ENCODE results near the gene SHTN1. TPM values are rescaled to one million over a fixed set of nuclear protein-coding genes. Genes with fewer than 3 reads are reported as not detected.

SHTN1 gene
- total RNA-seq, 6 donors from 2014 or later = 32.3 to 67.9 (median 37.2) TPM

- no peaks in the 10 kb centered on the region for H3K27me3 ChIP-seq
- no peaks in the 10 kb centered on the region for H3K9me3 ChIP-seq
- 45 to 49% methylated on average over 1 of the region's 1 CpG for WGBS, 2 donors
- H3K27ac ChIP-seq = no peak overlapping the region
- no peak for TF ChIP-seq POLR2AphosphoS5 (IDR thresholded peaks at IDR 0.05)
- TF ChIP-seq EP300 (IDR thresholded peaks at IDR 0.05) = no peak
- no peak for TF ChIP-seq CTCF (IDR thresholded peaks at IDR 0.05)
- no peak for TF ChIP-seq POLR2A (IDR thresholded peaks at IDR 0.05)
- ATAC-seq (ENCODE audit: low FRiP score in 2 of 2) = no peak
- DNase-seq = no peak
- peaks cover 0 to 1% (median 0%) of the 10 kb centered on the region in 4 donors for H3K4me1 ChIP-seq
- no peaks in the 10 kb centered on the region for H3K36me3 ChIP-seq
- no peak overlapping the region for H3K4me3 ChIP-seq
Measured at GRCh38 chr10:116952729-116953128, 52.3 kb downstream of the SHTN1 start.

DNA sequence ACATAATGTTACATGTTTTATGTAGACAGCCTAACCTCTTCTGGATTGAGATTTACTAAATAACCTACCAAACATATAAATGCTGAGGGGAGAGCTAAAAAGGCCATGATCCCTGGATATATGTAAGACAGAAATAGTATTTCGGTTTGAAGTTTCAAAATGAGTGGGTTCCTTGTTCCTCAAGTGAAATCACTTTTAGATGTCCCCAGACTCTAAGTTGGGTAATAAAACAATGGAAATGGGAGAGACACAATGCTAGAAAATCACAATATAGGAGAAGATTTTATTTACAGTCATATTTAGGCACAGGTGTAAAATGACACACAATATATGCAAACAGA, 56.5 kb downstream of the SHTN1 start:
- H3K9me3 ChIP-seq = no peaks in the 10 kb centered on the region
- peaks cover 0 to 6% (median 1%) of the 10 kb centered on the region in 4 donors for H3K4me1 ChIP-seq
- peak overlapping the region in 1 of 4 donors; percentile 46 for H3K27ac ChIP-seq
- TF ChIP-seq EP300 (IDR thresholded peaks at IDR 0.05) (no peak), POLR2AphosphoS5 (IDR thresholded peaks at IDR 0.05) (no peak), CTCF (IDR thresholded peaks at IDR 0.05) (no peak), POLR2A (IDR thresholded peaks at IDR 0.05) (no peak)
- 59 to 77% methylated on average over 1 of the region's 1 CpG for WGBS, 2 donors
- ATAC-seq (ENCODE audit: low FRiP score in 2 of 2) (peak in 1 of 2 donors; percentile 13), DNase-seq (no peak)
- H3K36me3 ChIP-seq = peaks cover 0 to 2% (median 0%) of the 10 kb centered on the region in 4 donors
- no peaks in the 10 kb centered on the region for H3K27me3 ChIP-seq
- no peak overlapping the region for H3K4me3 ChIP-seq

DNA sequence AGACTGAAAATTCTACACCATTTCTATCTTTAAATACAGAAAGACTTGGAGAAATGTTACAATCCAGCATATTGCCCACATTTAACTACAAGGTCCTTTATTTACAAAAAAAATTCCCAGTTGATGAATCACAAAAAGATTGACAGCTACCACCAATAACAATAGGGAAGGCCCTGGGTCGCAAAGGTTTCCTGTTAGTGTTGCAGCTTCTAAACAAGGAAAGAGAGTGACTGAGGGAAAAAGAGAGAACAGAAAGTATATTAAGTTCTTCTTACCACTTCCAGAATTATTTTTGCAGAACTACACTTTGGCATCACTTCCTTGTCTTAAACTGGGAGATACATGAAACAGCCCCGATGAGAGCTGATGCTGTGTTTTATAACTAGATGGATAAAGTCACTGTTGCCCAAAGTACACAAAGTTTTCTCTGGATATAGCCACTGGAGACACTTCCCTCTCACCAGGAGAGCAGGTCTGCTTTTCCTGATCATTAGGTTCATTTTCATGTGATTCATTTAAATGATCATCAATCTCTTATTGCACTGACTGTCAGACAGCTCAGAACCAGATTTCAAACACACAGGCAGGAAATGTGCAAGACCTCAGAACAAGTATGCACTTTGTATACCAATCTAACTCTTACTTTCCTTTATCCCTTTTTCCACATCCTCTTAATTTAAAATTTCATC, 57.0 kb downstream of the SHTN1 start:
- H3K27ac ChIP-seq = peak overlapping the region in 2 of 4 donors; percentile 55 to 58
- DNase-seq (no peak), ATAC-seq (ENCODE audit: low FRiP score in 2 of 2) (peak in 1 of 2 donors; percentile 74)
- no peak overlapping the region for H3K4me3 ChIP-seq
- no peaks in the 10 kb centered on the region for H3K27me3 ChIP-seq
- no peaks in the 10 kb centered on the region for H3K9me3 ChIP-seq
- peaks cover 0 to 6% (median 1%) of the 10 kb centered on the region in 4 donors for H3K4me1 ChIP-seq
- TF ChIP-seq POLR2AphosphoS5 (IDR thresholded peaks at IDR 0.05) (no peak), EP300 (IDR thresholded peaks at IDR 0.05) (no peak), CTCF (IDR thresholded peaks at IDR 0.05) (no peak), POLR2A (IDR thresholded peaks at IDR 0.05) (no peak)
- 29 to 59% methylated on average over 2 of the region's 2 CpGs for WGBS, 2 donors
- peaks cover 0 to 2% (median 0%) of the 10 kb centered on the region in 4 donors for H3K36me3 ChIP-seq

- WGBS, 2 donors = 83 to 89% methylated on average over 2 of the region's 2 CpGs
- DNase-seq = no peak
- H3K27ac ChIP-seq = no peak overlapping the region
- peaks cover 0 to 6% (median 1%) of the 10 kb centered on the region in 4 donors for H3K4me1 ChIP-seq
- no peaks in the 10 kb centered on the region for H3K9me3 ChIP-seq
- H3K36me3 ChIP-seq = peaks cover 0 to 2% (median 0%) of the 10 kb centered on the region in 4 donors
- TF ChIP-seq EP300 (IDR thresholded peaks at IDR 0.05) (no peak), POLR2A (IDR thresholded peaks at IDR 0.05) (no peak), CTCF (IDR thresholded peaks at IDR 0.05) (no peak), POLR2AphosphoS5 (IDR thresholded peaks at IDR 0.05) (no peak)
- H3K27me3 ChIP-seq = no peaks in the 10 kb centered on the region
- H3K4me3 ChIP-seq = no peak overlapping the region
- no peak for ATAC-seq (ENCODE audit: low FRiP score in 2 of 2)
Measured at GRCh38 chr10:116944911-116945310, 60.1 kb downstream of the SHTN1 start.

DNA sequence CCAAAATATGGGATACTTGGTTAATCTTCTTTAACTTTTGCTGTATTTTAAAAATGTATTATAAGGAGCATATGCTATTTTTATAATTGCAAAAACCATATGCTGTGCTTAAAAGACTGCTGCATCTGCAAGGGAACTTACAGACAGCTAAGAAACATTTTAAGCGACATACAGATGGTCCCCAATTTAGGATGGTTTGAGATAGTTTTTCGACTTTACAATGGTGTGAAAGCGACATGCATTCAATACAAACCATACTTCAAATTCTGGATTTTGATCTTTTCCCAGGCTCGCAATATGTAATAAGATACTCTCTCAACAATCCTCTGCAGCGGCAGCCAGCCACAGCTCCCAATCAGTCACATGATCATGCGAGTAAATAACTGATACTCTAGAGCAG, 73.2 kb downstream of the SHTN1 start:
- H3K27me3 ChIP-seq = no peaks in the 10 kb centered on the region
- peaks cover 0 to 6% (median 2%) of the 10 kb centered on the region in 4 donors for H3K36me3 ChIP-seq
- TF ChIP-seq POLR2A (IDR thresholded peaks at IDR 0.05) = no peak
- no peak for TF ChIP-seq EP300 (IDR thresholded peaks at IDR 0.05)
- TF ChIP-seq POLR2AphosphoS5 (IDR thresholded peaks at IDR 0.05) = no peak
- TF ChIP-seq CTCF (IDR thresholded peaks at IDR 0.05) = no peak
- DNase-seq (no peak), ATAC-seq (ENCODE audit: low FRiP score in 2 of 2) (no peak)
- WGBS, 2 donors = 89 to 92% methylated on average over 6 of the region's 6 CpGs
- no peaks in the 10 kb centered on the region for H3K9me3 ChIP-seq
- no peak overlapping the region for H3K4me3 ChIP-seq
- no peak overlapping the region for H3K27ac ChIP-seq
- H3K4me1 ChIP-seq = no peaks in the 10 kb centered on the region
